Measurements from ENCODE around the gene PSMD4. TPM values are rescaled to one million over a fixed set of nuclear protein-coding genes. Genes with fewer than 3 reads are reported as not detected.

PSMD4 gene
- polyA plus RNA-seq, 2 of the 4 experiments (the other 2 are of a cell fraction) = 207 to 265 TPM

DNA sequence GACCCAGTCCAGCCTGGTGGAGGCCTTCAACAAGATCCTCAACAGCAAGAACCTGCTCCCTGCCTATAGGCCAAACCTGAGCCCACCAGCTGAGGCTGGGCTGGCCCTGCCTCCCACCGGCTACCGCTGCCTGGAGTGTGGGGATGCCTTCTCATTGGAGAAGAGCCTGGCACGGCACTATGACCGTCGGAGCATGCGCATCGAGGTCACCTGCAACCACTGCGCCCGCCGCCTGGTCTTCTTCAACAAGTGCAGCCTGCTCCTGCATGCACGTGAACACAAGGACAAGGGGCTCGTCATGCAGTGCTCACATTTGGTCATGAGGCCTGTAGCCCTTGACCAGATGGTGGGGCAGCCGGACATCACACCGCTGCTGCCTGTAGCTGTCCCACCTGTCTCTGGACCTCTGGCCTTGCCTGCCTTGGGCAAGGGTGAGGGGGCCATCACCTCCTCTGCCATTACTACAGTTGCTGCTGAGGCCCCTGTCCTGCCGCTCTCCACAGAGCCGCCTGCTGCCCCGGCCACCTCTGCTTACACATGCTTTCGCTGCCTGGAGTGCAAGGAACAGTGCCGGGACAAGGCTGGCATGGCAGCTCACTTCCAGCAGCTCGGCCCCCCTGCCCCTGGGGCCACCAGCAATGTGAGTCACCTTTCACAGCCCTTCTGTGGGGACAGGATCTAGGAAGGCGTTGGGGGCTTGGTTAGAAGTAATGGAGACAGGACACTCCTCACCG is 33.4 kb downstream of the PSMD4 start (continued):
- TF ChIP-seq ZFP36 (IDR thresholded peaks at IDR 0.05; ENCODE audit: borderline replicate concordance, partially characterized antibody) (no peak), SREBF2 (IDR thresholded peaks at IDR 0.05) (no peak), RFX5 (IDR thresholded peaks at IDR 0.05) (no peak), CEBPB (IDR thresholded peaks at IDR 0.05) (no peak), HOXB5 (CRISPR knock-in tag; IDR thresholded peaks at IDR 0.05) (no peak), BHLHE40 (IDR thresholded peaks at IDR 0.05; ENCODE audit: low read depth, low read length) (no peak), NR3C1 (IDR thresholded peaks at IDR 0.05) (no peak)

DNA sequence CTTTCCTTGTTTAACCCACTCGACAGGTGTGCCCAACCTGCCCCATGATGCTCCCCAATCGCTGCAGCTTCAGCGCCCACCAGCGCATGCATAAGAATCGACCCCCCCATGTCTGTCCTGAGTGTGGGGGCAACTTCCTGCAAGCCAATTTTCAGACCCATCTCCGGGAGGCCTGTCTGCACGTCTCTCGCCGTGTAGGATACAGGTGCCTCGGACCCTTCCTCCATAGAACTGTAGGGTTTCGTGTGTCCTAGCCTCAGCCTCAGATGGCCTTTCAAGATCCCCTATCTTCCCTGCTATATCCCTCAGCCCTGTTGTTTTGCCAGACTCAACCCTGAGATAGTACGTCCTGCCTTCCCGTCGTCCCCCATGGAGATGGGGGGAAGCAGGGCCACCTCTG is 34.0 kb downstream of the PSMD4 start:
- H3K4me3 ChIP-seq = no peak overlapping the region
- TF ChIP-seq, protein P1, sequence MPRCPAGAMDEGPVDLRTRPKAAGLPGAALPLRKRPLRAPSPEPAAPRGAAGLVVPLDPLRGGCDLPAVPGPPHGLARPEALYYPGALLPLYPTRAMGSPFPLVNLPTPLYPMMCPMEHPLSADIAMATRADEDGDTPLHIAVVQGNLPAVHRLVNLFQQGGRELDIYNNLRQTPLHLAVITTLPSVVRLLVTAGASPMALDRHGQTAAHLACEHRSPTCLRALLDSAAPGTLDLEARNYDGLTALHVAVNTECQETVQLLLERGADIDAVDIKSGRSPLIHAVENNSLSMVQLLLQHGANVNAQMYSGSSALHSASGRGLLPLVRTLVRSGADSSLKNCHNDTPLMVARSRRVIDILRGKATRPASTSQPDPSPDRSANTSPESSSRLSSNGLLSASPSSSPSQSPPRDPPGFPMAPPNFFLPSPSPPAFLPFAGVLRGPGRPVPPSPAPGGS (IDR thresholded peaks at IDR 0.05) = no peak
- TF ChIP-seq RAD21 (conservative IDR thresholded peaks at IDR 0.05 in 1 of 2, IDR thresholded peaks at IDR 0.05 in 1 of 2) (no peak), HOXB13 (CRISPR knock-in tag; IDR thresholded peaks at IDR 0.05; ENCODE audit: low read depth) (no peak), SMC3 (IDR thresholded peaks at IDR 0.05) (no peak), SREBF2 (IDR thresholded peaks at IDR 0.05) (no peak), ZNF302 (CRISPR knock-in tag; IDR thresholded peaks at IDR 0.05) (no peak), MAFK (IDR thresholded peaks at IDR 0.05; ENCODE audit: partially characterized antibody) (no peak)
- TF ChIP-seq, protein P2, sequence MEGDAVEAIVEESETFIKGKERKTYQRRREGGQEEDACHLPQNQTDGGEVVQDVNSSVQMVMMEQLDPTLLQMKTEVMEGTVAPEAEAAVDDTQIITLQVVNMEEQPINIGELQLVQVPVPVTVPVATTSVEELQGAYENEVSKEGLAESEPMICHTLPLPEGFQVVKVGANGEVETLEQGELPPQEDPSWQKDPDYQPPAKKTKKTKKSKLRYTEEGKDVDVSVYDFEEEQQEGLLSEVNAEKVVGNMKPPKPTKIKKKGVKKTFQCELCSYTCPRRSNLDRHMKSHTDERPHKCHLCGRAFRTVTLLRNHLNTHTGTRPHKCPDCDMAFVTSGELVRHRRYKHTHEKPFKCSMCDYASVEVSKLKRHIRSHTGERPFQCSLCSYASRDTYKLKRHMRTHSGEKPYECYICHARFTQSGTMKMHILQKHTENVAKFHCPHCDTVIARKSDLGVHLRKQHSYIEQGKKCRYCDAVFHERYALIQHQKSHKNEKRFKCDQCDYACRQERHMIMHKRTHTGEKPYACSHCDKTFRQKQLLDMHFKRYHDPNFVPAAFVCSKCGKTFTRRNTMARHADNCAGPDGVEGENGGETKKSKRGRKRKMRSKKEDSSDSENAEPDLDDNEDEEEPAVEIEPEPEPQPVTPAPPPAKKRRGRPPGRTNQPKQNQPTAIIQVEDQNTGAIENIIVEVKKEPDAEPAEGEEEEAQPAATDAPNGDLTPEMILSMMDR (IDR thresholded peaks at IDR 0.05) = no peak
- no peak for FAIRE-seq
- CTCF ChIA-PET = interaction anchor here (0.6 to 2.8 kb wide), 3 partner anchors 12 to 52 kb away, joined by 3 to 12 read pairs (median 7); no protein-coding TSS in a partner anchor
- H3K4me2 ChIP-seq = no peak overlapping the region
- no peak for DNase-seq (ENCODE audit: low read depth in 1 of 2, low spot score in 1 of 2)
- H3K27ac ChIP-seq = no peak overlapping the region
- POLR2A ChIA-PET = no interaction called here
- H3K4me1 ChIP-seq = peaks cover 8% of the 10 kb centered on the region
- no peaks in the 10 kb centered on the region for H3K9me3 ChIP-seq
- no peak for ATAC-seq
- 89% methylated on average over 14 of the region's 14 CpGs for WGBS (ENCODE audit: missing lambda C conversion rate)

DNA sequence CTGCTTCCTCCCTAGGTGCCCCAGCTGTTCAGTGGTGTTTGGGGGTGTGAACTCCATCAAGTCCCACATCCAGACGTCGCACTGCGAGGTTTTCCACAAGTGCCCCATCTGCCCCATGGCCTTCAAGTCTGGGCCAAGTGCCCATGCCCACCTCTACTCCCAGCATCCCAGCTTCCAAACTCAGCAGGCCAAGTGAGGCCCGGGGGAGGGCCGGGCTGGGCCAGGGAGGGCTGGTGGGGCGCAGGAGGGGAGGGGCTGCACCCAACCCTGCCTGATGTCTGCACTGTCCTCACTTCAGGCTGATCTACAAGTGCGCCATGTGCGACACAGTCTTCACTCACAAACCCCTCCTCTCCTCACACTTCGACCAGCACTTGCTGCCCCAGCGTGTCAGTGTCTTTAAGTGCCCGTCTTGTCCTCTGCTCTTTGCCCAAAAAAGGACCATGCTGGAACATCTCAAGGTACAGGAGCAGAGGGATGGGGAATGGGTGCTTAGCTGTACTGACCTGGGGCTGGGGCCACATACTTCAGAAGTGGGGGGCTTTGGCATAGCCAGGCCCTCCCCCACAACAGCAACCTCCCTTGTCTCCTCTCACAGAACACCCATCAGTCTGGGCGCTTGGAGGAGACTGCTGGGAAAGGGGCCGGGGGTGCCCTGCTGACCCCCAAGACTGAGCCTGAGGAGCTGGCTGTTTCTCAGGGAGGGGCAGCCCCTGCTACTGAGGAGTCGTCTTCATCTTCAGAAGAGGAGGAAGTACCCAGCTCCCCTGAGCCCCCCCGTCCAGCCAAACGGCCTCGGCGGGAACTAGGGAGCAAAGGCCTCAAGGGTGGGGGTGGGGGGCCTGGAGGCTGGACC is 34.8 kb downstream of the PSMD4 start:
- no peak overlapping the region for H3K4me2 ChIP-seq
- H3K4me3 ChIP-seq = no peak overlapping the region
- H3K27ac ChIP-seq = peak overlapping the region in 1 of 2 experiments; percentile 7; a peak in 1 of 6 replicates
- ChIA-PET POLR2A (no interaction called here), CTCF (interaction anchor here (0.6 to 2.8 kb wide), 4 partner anchors 11 to 52 kb away, joined by 3 to 12 read pairs (median 8); no protein-coding TSS in a partner anchor)
- DNase-seq (ENCODE audit: low read depth in 1 of 2, low spot score in 1 of 2) = no peak
- no peaks in the 10 kb centered on the region for H3K9me3 ChIP-seq
- FAIRE-seq = no peak
- 92% methylated on average over 13 of the region's 18 CpGs for WGBS (ENCODE audit: missing lambda C conversion rate)
- TF ChIP-seq CEBPB (IDR thresholded peaks at IDR 0.05) = no peak
- TF ChIP-seq, protein P3, sequence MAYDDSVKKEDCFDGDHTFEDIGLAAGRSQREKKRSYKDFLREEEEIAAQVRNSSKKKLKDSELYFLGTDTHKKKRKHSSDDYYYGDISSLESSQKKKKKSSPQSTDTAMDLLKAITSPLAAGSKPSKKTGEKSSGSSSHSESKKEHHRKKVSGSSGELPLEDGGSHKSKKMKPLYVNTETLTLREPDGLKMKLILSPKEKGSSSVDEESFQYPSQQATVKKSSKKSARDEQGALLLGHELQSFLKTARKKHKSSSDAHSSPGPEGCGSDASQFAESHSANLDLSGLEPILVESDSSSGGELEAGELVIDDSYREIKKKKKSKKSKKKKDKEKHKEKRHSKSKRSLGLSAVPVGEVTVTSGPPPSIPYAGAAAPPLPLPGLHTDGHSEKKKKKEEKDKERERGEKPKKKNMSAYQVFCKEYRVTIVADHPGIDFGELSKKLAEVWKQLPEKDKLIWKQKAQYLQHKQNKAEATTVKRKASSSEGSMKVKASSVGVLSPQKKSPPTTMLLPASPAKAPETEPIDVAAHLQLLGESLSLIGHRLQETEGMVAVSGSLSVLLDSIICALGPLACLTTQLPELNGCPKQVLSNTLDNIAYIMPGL (CRISPR knock-in tag; IDR thresholded peaks at IDR 0.05; ENCODE audit: borderline replicate concordance) = no peak
- no peak for TF ChIP-seq ZFP36 (IDR thresholded peaks at IDR 0.05; ENCODE audit: borderline replicate concordance, partially characterized antibody)
- TF ChIP-seq BHLHE40 (IDR thresholded peaks at IDR 0.05; ENCODE audit: low read depth, low read length) = no peak
- TF ChIP-seq, protein P4, sequence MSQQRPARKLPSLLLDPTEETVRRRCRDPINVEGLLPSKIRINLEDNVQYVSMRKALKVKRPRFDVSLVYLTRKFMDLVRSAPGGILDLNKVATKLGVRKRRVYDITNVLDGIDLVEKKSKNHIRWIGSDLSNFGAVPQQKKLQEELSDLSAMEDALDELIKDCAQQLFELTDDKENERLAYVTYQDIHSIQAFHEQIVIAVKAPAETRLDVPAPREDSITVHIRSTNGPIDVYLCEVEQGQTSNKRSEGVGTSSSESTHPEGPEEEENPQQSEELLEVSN (IDR thresholded peaks at IDR 0.05; ENCODE audit: borderline replicate concordance, low read depth) = no peak
- no peak for TF ChIP-seq FOSL2 (IDR thresholded peaks at IDR 0.05)
- no peak for TF ChIP-seq FOSL2 (CRISPR knock-in tag; IDR thresholded peaks at IDR 0.05)
- no peak for TF ChIP-seq JUN (IDR thresholded peaks at IDR 0.05)
- no peak for TF ChIP-seq JUNB (IDR thresholded peaks at IDR 0.05)
- no peak for TF ChIP-seq ESRRA (IDR thresholded peaks at IDR 0.05; ENCODE audit: borderline replicate concordance, low read length)
- no peak for TF ChIP-seq NR3C1 (IDR thresholded peaks at IDR 0.05)
- TF ChIP-seq RAD21 (conservative IDR thresholded peaks at IDR 0.05 in 1 of 2, IDR thresholded peaks at IDR 0.05 in 1 of 2) = no peak
- TF ChIP-seq, protein P2 (IDR thresholded peaks at IDR 0.05) = no peak
- TF ChIP-seq MYC (IDR thresholded peaks at IDR 0.05; ENCODE audit: borderline replicate concordance, low read length) = no peak
- no peak for TF ChIP-seq EP300 (IDR thresholded peaks at IDR 0.05)
- TF ChIP-seq HOXA7 (CRISPR knock-in tag; IDR thresholded peaks at IDR 0.05) = no peak
- TF ChIP-seq FOXS1 (CRISPR knock-in tag; IDR thresholded peaks at IDR 0.05) = no peak
- peaks cover under 1% of the 10 kb centered on the region; the same call in 1 of the 3 replicates for H3K4me1 ChIP-seq
- ATAC-seq = no peak; a peak in 1 of 6 replicates
